Endothelial cell of umbilical vein (primary cell): Measurements from ENCODE around the gene TESK2.

Experiments used
- CTCF ChIP-seq, 2 donors: IDR thresholded peaks; 1 replicate in 1 of 2; 2 replicates in 1 of 2; pipeline ENCODE4 v1.5.1; 2011; ENCODE audit warnings: low read length in 2 of 2, mild to moderate bottlenecking in 2 of 2, moderate library complexity in 2 of 2, control low read depth in 1 of 2, inconsistent platforms in 1 of 2, low read depth in 1 of 2; ENCODE audit not compliant: insufficient read depth in 1 of 2; ENCODE audit errors: extremely low read depth in 1 of 2
- EZH2 ChIP-seq: IDR thresholded peaks from 2 replicates; pipeline ENCODE4 v1.6.1; 2012; ENCODE audit warnings: borderline replicate concordance, low read depth, mild to moderate bottlenecking, moderate library complexity, low read length, inconsistent platforms; ENCODE audit not compliant: severe bottlenecking
- FOS ChIP-seq: IDR thresholded peaks from 2 replicates; pipeline ENCODE4 v1.6.1; 2011; ENCODE audit warnings: mild to moderate bottlenecking, low read length, moderate library complexity, borderline replicate concordance; ENCODE audit not compliant: insufficient read depth
- JUN ChIP-seq: IDR thresholded peaks from 2 replicates; pipeline ENCODE4 v1.6.1; 2011; ENCODE audit warnings: borderline replicate concordance, low read depth; ENCODE audit not compliant: insufficient read length, insufficient read depth
- MAX ChIP-seq: IDR thresholded peaks from 2 replicates; pipeline ENCODE4 v1.6.1; 2011; ENCODE audit not compliant: insufficient read depth, insufficient read length
- POLR2A ChIP-seq: IDR thresholded peaks from 2 replicates; pipeline ENCODE4 v1.6.1; 2012; ENCODE audit warnings: low read depth, mild to moderate bottlenecking, control low read depth, low read length
- POLR2AphosphoS5 ChIP-seq: IDR thresholded peaks from 2 replicates; pipeline ENCODE4 v1.6.1; 2012; ENCODE audit warnings: low read depth, mild to moderate bottlenecking, control low read depth, low read length, moderate library complexity; ENCODE audit not compliant: insufficient read depth

GRCh38 chr1:45322486-45323040 lies 168.4 kb downstream of the TESK2 start:
- TF ChIP-seq CTCF (IDR thresholded peaks at IDR 0.05; ENCODE audit: extremely low read depth in 1 of 2, insufficient read depth in 1 of 2, low read depth in 1 of 2, low read length in 2 of 2): no peak
- TF ChIP-seq POLR2A: no peak
- no peak for TF ChIP-seq MAX
- TF ChIP-seq FOS: no peak
- TF ChIP-seq EZH2: no peak
- no peak for TF ChIP-seq JUN
- TF ChIP-seq POLR2AphosphoS5: no peak
